IPS-20b (cell line): ENCODE measurements around the gene PPP2R5A.

Experiments
- H3K27ac ChIP-seq: one replicate; pipeline ENCODE4 v1.5.1; 2013; ENCODE audit warnings: low read length
- H3K27me3 ChIP-seq: 2 replicates; pipeline ENCODE4 v1.6.1; 2013; ENCODE audit warnings: mild to moderate bottlenecking, low read length, inconsistent platforms; ENCODE audit not compliant: insufficient read depth
- H3K36me3 ChIP-seq: 2 replicates; pipeline ENCODE4 v1.6.1; 2013; ENCODE audit warnings: low read depth, mild to moderate bottlenecking, inconsistent platforms, low read length, moderate library complexity; ENCODE audit not compliant: insufficient read depth
- H3K4me1 ChIP-seq: 2 replicates; pipeline ENCODE4 v1.6.1; 2013; ENCODE audit warnings: mild to moderate bottlenecking, control low read depth, inconsistent platforms, low read length, moderate library complexity; ENCODE audit not compliant: insufficient read depth
- H3K4me3 ChIP-seq: 2 replicates; pipeline ENCODE4 v1.5.1; 2013; ENCODE audit warnings: mild to moderate bottlenecking, low read length, inconsistent platforms
- H3K9ac ChIP-seq: 2 replicates; pipeline ENCODE4 v1.6.1; 2013; ENCODE audit warnings: low read depth, mild to moderate bottlenecking, inconsistent platforms, low read length, moderate library complexity
- H3K9me3 ChIP-seq: 2 replicates; pipeline ENCODE4 v1.6.1; 2013; ENCODE audit warnings: mild to moderate bottlenecking, low read depth, low read length, inconsistent platforms; ENCODE audit not compliant: insufficient read depth

The PPP2R5A gene

GRCh38 chr1:212289262-212290077 lies 4.3 kb downstream of the PPP2R5A start:
- Histone ChIP-seq H3K4me3 (no peak overlapping the region), H3K9ac (0 out of 2 replicates have a peak overlapping the region, but pooled peaks have one; percentile 11), H3K27me3 (no peaks in the 10 kb centered on the region), H3K9me3 (no peaks in the 10 kb centered on the region), H3K27ac (no peak overlapping the region), H3K36me3 (no peaks in the 10 kb centered on the region), H3K4me1 (peaks cover 31% of the 10 kb centered on the region; the same call in 1 of the 2 replicates)

GRCh38 chr1:212290608-212291007 lies 5.4 kb downstream of the PPP2R5A start:
- Histone ChIP-seq H3K36me3 (no peaks in the 10 kb centered on the region), H3K27ac (no peak overlapping the region), H3K4me1 (peaks cover 31% of the 10 kb centered on the region; the same call in 1 of the 2 replicates), H3K9me3 (no peaks in the 10 kb centered on the region), H3K27me3 (no peaks in the 10 kb centered on the region), H3K9ac (no peak overlapping the region), H3K4me3 (no peak overlapping the region)

- no peaks in the 10 kb centered on the region for H3K27me3 ChIP-seq
- peaks cover 31% of the 10 kb centered on the region; the same call in 1 of the 2 replicates for H3K4me1 ChIP-seq
- no peaks in the 10 kb centered on the region for H3K9me3 ChIP-seq
- no peaks in the 10 kb centered on the region for H3K36me3 ChIP-seq
- H3K9ac ChIP-seq: peak overlapping the region; percentile 50; the same call in 1 of the 2 replicates
- no peak overlapping the region for H3K4me3 ChIP-seq
- no peak overlapping the region for H3K27ac ChIP-seq
Measured at GRCh38 chr1:212291505-212292134, 6.4 kb downstream of the PPP2R5A start.

- no peaks in the 10 kb centered on the region for H3K27me3 ChIP-seq
- H3K9ac ChIP-seq: no peak overlapping the region
- no peaks in the 10 kb centered on the region for H3K9me3 ChIP-seq
- H3K4me1 ChIP-seq: peaks cover 26% of the 10 kb centered on the region; the same call in 1 of the 2 replicates
- H3K4me3 ChIP-seq: no peak overlapping the region
- H3K36me3 ChIP-seq: no peaks in the 10 kb centered on the region
- no peak overlapping the region for H3K27ac ChIP-seq
Measured at GRCh38 chr1:212292250-212293105, 7.3 kb downstream of the PPP2R5A start.

GRCh38 chr1:212293579-212293978 lies 8.4 kb downstream of the PPP2R5A start:
- peaks cover 25% of the 10 kb centered on the region; the same call in 1 of the 2 replicates for H3K4me1 ChIP-seq
- H3K9ac ChIP-seq: no peak overlapping the region
- no peaks in the 10 kb centered on the region for H3K36me3 ChIP-seq
- H3K4me3 ChIP-seq: no peak overlapping the region
- H3K27ac ChIP-seq: no peak overlapping the region
- no peaks in the 10 kb centered on the region for H3K9me3 ChIP-seq
- H3K27me3 ChIP-seq: no peaks in the 10 kb centered on the region

GRCh38 chr1:212294983-212295382 lies 9.8 kb downstream of the PPP2R5A start:
- no peak overlapping the region for H3K27ac ChIP-seq
- no peak overlapping the region for H3K4me3 ChIP-seq
- H3K9me3 ChIP-seq: no peaks in the 10 kb centered on the region
- no peak overlapping the region for H3K9ac ChIP-seq
- no peaks in the 10 kb centered on the region for H3K27me3 ChIP-seq
- H3K4me1 ChIP-seq: peaks cover 24% of the 10 kb centered on the region; the same call in 1 of the 2 replicates
- no peaks in the 10 kb centered on the region for H3K36me3 ChIP-seq

- no peaks in the 10 kb centered on the region for H3K9me3 ChIP-seq
- no peak overlapping the region for H3K9ac ChIP-seq
- no peaks in the 10 kb centered on the region for H3K36me3 ChIP-seq
- H3K4me1 ChIP-seq: peaks cover 22% of the 10 kb centered on the region; the same call in 1 of the 2 replicates
- no peak overlapping the region for H3K27ac ChIP-seq
- H3K4me3 ChIP-seq: no peak overlapping the region
- H3K27me3 ChIP-seq: no peaks in the 10 kb centered on the region
Measured at GRCh38 chr1:212295579-212295978, 10.4 kb downstream of the PPP2R5A start.

GRCh38 chr1:212297338-212297737 lies 12.1 kb downstream of the PPP2R5A start:
- H3K36me3 ChIP-seq: no peaks in the 10 kb centered on the region
- no peaks in the 10 kb centered on the region for H3K9me3 ChIP-seq
- H3K27me3 ChIP-seq: no peaks in the 10 kb centered on the region
- no peak overlapping the region for H3K27ac ChIP-seq
- H3K4me1 ChIP-seq: peaks cover 11% of the 10 kb centered on the region; the same call in 1 of the 2 replicates
- no peak overlapping the region for H3K9ac ChIP-seq
- H3K4me3 ChIP-seq: no peak overlapping the region

GRCh38 chr1:212301580-212301979 lies 16.4 kb downstream of the PPP2R5A start:
- no peak overlapping the region for H3K4me3 ChIP-seq
- H3K4me1 ChIP-seq: no peaks in the 10 kb centered on the region
- no peaks in the 10 kb centered on the region for H3K9me3 ChIP-seq
- no peaks in the 10 kb centered on the region for H3K36me3 ChIP-seq
- no peaks in the 10 kb centered on the region for H3K27me3 ChIP-seq
- H3K9ac ChIP-seq: no peak overlapping the region
- no peak overlapping the region for H3K27ac ChIP-seq

- Histone ChIP-seq H3K4me1 (no peaks in the 10 kb centered on the region), H3K27me3 (no peaks in the 10 kb centered on the region), H3K36me3 (no peaks in the 10 kb centered on the region), H3K9ac (no peak overlapping the region), H3K27ac (no peak overlapping the region), H3K9me3 (no peaks in the 10 kb centered on the region), H3K4me3 (no peak overlapping the region)
Measured at GRCh38 chr1:212302745-212303383, 17.7 kb downstream of the PPP2R5A start.

GRCh38 chr1:212305342-212305741 lies 20.1 kb downstream of the PPP2R5A start:
- Histone ChIP-seq H3K9me3 (no peaks in the 10 kb centered on the region), H3K4me3 (no peak overlapping the region), H3K9ac (no peak overlapping the region), H3K36me3 (no peaks in the 10 kb centered on the region), H3K4me1 (peaks cover 8% of the 10 kb centered on the region; the same call in 1 of the 2 replicates), H3K27ac (no peak overlapping the region), H3K27me3 (no peaks in the 10 kb centered on the region)
